Right atrium auricular region (tissue), 2 donors: Measurements from ENCODE around the gene CDC20B. TPM values are rescaled to one million over a fixed set of nuclear protein-coding genes. Genes with fewer than 3 reads are reported as not detected.
"Not testable (repeated sequence)": the region's sequence is repeated elsewhere in the genome, so short reads cannot be mapped to it uniquely, and the experiment has no call there.

Experiments
- DNase-seq: peaks from one replicate; pipeline ENCODE4 v3.0.0-alpha.2; 2019; ENCODE audit warnings: low spot score
- H3K27ac ChIP-seq, 2 donors: fragments of 200-600 bp; sonication (generic); 1 replicate in 1 of 2; 2 replicates in 1 of 2; pipeline ENCODE4 v1.5.1; 2016 to 2019
- H3K27me3 ChIP-seq, 2 donors: fragments of 200-600 bp; sonication (generic); one replicate each; pipeline versions ENCODE4 v1.5.1 to v1.6.0; 2017 to 2019
- H3K36me3 ChIP-seq: fragments of 200-600 bp; sonication (generic); one replicate; pipeline ENCODE4 v1.5.1; 2016
- H3K4me1 ChIP-seq, 2 donors: fragments of 200-600 bp; sonication (generic); one replicate each; pipeline versions ENCODE4 v1.5.1 to v1.6.0; 2017 to 2019
- H3K4me3 ChIP-seq, 2 donors: fragments of 200-600 bp; sonication (generic); 1 replicate in 1 of 2; 2 replicates in 1 of 2; pipeline ENCODE4 v1.5.1; 2017 to 2019; ENCODE audit warnings: mild to moderate bottlenecking in 1 of 2, moderate library complexity in 1 of 2
- H3K9me3 ChIP-seq, 2 donors: fragments of 200-600 bp; sonication (generic); one replicate each; pipeline ENCODE4 v1.5.1; 2019
- total RNA-seq, 2 donors: library from RNA; depleted of rRNA; stranded (reverse); fragments of >200 nt; gene quantifications; one replicate each; pipeline ENCODE4 v1.1.0, GENCODE V29; 2016
- TF ChIP-seq, protein P1 (sequence below), 2 donors: fragments of 200-600 bp; sonication (generic); IDR thresholded peaks; one replicate each; pipeline ENCODE4 v1.5.1; 2019; ENCODE audit warnings: antibody characterized with exemption in 2 of 2

Gene CDC20B
- total RNA-seq, 2 donors from 2014 or later: not detected

DNA sequence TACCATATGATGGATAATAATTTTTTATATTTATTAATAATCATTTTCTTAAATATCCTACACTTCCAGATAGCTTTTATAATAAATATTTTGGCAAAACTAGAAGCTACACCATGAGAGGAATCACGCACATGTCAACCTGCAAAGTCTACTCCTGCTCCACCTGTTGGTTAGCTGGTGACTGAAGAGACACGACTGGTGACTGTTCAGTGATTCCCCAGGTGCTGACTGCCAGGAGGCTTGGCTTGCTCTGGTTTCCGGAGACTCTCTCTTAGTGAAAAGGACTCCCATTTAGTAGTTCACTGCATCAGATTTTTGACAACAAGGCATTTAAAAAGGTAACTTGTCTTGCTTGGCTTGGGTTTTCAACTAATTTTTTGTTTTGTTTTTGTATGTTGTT lies 49.6 kb downstream of the CDC20B start:
- TF ChIP-seq, protein P1, sequence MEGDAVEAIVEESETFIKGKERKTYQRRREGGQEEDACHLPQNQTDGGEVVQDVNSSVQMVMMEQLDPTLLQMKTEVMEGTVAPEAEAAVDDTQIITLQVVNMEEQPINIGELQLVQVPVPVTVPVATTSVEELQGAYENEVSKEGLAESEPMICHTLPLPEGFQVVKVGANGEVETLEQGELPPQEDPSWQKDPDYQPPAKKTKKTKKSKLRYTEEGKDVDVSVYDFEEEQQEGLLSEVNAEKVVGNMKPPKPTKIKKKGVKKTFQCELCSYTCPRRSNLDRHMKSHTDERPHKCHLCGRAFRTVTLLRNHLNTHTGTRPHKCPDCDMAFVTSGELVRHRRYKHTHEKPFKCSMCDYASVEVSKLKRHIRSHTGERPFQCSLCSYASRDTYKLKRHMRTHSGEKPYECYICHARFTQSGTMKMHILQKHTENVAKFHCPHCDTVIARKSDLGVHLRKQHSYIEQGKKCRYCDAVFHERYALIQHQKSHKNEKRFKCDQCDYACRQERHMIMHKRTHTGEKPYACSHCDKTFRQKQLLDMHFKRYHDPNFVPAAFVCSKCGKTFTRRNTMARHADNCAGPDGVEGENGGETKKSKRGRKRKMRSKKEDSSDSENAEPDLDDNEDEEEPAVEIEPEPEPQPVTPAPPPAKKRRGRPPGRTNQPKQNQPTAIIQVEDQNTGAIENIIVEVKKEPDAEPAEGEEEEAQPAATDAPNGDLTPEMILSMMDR (IDR thresholded peaks at IDR 0.05): no peak
- Histone ChIP-seq H3K9me3 (no peaks in the 10 kb centered on the region), H3K27me3 (no peaks in the 10 kb centered on the region), H3K36me3 (no peaks in the 10 kb centered on the region), H3K4me1 (no peaks in the 10 kb centered on the region), H3K27ac (no peak overlapping the region), H3K4me3 (no peak overlapping the region)
- no peak for DNase-seq

DNA sequence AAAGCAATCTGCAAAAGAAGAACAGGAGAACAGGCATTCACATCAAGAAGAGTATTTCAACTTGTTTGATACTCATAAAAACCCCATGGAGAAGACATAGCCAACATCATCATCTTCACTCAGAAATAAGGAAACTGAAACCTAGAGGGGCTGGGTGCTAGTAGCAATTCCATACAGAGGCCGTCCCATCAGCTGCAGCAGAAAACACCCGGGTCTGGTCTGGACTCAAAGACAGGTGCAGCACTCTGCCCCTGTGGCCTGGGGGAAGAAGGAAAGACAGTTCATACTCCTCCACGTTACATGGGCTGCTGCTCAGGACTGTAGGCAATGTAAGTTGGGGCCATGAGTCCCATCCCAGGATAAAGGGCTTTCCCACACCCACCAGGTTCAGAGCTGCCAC lies 58.9 kb downstream of the CDC20B start:
- H3K27ac ChIP-seq: no peak overlapping the region
- DNase-seq: no peak
- no peaks in the 10 kb centered on the region for H3K4me1 ChIP-seq
- TF ChIP-seq, protein P1 (IDR thresholded peaks at IDR 0.05): no peak
- H3K4me3 ChIP-seq: no peak overlapping the region
- no peaks in the 10 kb centered on the region for H3K9me3 ChIP-seq
- H3K27me3 ChIP-seq: no peaks in the 10 kb centered on the region
- H3K36me3 ChIP-seq: no peaks in the 10 kb centered on the region

DNA sequence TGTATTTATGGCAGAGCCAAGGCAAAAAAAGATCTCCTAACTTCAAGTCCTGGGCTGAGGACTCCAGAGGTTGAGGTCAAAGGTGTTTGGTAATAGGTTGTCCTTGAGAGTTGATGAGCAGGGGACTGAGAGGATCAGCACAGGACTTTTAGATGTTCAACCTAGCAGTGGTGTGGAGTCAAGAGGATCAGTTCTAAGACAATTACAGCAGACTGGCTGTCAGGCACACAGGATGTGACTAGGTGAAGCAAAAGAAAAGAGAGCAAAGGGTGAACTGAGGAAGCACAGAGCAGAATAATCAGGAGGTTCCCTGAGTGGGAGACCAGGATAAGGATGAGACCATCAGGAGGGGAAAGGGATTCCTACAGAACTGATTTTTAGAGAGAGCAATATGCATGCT lies 59.6 kb downstream of the CDC20B start:
- no peaks in the 10 kb centered on the region for H3K4me1 ChIP-seq
- no peak overlapping the region for H3K27ac ChIP-seq
- TF ChIP-seq, protein P1 (IDR thresholded peaks at IDR 0.05): no peak
- H3K27me3 ChIP-seq: no peaks in the 10 kb centered on the region
- H3K4me3 ChIP-seq: no peak overlapping the region
- no peak for DNase-seq
- no peaks in the 10 kb centered on the region for H3K36me3 ChIP-seq
- no peaks in the 10 kb centered on the region for H3K9me3 ChIP-seq

DNA sequence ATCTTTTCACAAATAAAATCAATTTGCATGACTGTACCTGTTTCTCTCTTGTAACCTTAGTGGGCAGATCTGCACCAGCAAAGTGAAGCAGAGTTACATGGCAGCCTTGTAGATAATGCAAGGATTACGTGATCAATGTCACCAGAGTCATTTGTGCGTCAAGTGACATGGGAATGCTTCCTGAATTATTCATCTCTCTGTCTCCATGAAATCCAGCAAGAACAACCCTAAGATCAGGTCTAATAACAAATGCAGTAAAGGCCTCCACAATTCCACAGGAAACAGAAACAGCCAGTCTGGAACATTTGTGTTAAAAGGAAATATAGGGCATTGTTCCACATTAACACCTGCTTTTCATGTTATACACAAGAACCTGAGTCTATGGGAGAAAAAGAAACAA lies 62.8 kb downstream of the CDC20B start:
- DNase-seq: no peak
- Histone ChIP-seq H3K4me1 (no peaks in the 10 kb centered on the region), H3K36me3 (no peaks in the 10 kb centered on the region), H3K27me3 (no peaks in the 10 kb centered on the region), H3K4me3 (no peak overlapping the region), H3K9me3 (no peaks in the 10 kb centered on the region), H3K27ac (no peak overlapping the region)
- TF ChIP-seq, protein P1 (IDR thresholded peaks at IDR 0.05): no peak

DNA sequence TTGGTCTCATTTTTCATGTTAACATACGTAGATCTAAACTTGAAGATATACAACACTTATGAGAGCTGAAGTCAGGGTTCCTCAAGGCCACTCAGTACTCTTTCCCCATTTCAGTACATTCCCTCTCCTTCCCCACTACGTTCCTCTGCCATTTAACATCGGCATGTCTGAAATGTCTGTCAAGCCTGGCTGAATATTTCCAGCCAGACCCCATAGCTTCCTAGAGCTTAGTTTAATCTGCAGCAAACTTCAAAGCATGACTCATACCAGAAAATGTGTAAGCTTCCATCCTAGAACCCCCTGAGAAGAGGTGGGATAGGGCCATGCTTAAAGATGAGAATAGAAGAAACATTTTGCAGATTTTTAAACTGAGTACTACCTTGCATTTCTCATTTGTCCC lies 64.3 kb downstream of the CDC20B start:
- Histone ChIP-seq H3K36me3 (no peaks in the 10 kb centered on the region), H3K4me1 (no peaks in the 10 kb centered on the region), H3K27ac (no peak overlapping the region), H3K27me3 (no peaks in the 10 kb centered on the region), H3K9me3 (no peaks in the 10 kb centered on the region), H3K4me3 (no peak overlapping the region)
- TF ChIP-seq, protein P1 (IDR thresholded peaks at IDR 0.05): no peak
- DNase-seq: no peak

DNA sequence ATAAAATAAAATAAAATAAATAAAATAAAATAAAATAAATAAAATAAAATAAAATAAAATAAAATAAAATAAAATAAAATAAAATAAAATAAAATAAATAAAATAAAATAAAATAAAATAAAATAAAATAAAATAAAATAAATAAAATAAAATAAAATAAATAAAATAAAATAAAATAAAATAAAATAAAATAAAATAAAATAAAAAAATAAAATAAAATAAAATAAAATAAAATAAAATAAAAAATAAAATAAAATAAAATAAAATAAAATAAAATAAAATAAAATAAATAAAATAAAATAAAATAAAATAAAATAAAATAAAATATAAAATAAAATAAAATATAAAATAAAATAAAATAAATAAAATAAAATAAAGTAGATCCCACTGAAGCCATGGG lies 67.0 kb downstream of the CDC20B start:
- DNase-seq, H3K36me3 ChIP-seq, H3K4me3 ChIP-seq, H3K9me3 ChIP-seq, H3K27me3 ChIP-seq, H3K4me1 ChIP-seq, H3K27ac ChIP-seq: not testable (repeated sequence)
